ENCODE measurements around the gene OR56A1.
"Not testable (repeated sequence)": the region's sequence is repeated elsewhere in the genome, so short reads cannot be mapped to it uniquely, and the experiment has no call there.

OR56A1 gene, protein sequence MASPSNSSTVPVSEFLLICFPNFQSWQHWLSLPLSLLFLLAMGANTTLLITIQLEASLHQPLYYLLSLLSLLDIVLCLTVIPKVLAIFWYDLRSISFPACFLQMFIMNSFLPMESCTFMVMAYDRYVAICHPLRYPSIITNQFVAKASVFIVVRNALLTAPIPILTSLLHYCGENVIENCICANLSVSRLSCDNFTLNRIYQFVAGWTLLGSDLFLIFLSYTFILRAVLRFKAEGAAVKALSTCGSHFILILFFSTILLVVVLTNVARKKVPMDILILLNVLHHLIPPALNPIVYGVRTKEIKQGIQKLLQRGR

GRCh38 chr11:6030708-6031405 is at the start of gene OR56A1:
TSS of gene OR56A1 (minus strand) at chr11:6030758. CDS start at chr11:6027692, 3,066 bp downstream.
- no peak for DNase-seq (ENCODE audit: low read depth in 1 of 2, low spot score in 1 of 2)

DNA sequence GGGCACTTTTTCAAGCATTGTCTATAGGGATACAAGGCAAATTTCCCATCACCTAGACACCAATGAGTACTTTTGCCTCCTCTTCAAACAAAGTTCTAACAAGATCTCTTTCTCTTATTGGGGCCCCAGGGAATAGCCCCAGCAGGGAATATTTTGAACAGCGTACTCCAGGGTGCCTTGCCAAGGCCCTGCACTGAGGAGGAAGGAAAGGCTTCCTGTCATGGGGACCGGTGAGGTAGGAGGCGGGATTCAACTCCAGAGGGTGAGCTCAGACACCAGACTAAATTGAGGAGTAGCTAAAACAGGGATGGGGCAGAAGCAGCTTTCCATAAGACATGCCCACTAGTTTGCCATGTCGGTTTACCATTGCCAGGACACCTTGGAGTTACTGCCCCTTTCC is 48.9 kb upstream of the OR56A1 start:
- DNase-seq (ENCODE audit: low read depth in 1 of 2, low spot score in 1 of 2) = no peak

GRCh38 chr11:6077723-6078122 is 47.2 kb upstream of the OR56A1 start:
- DNase-seq (ENCODE audit: low read depth in 1 of 2, low spot score in 1 of 2) = no peak

DNA sequence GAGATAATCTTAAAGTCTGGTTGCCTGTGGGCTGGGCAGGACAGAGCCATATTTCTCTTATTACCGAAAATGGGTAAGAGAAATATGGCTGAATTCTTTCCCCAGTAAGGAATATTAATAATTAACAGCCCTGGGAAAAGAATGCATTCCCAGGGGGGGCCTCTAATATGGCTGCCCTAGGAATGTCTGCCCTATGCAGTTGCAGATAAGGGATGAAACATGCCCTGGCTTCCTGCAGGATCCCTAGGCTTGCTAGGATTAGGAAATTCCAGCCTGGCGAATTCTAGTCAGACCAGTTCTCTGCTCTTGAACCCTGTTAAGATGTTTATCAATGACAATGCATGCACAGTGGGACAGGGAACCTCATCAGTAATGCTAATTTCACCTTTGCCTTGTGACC is 45.9 kb upstream of the OR56A1 start:
- not testable (repeated sequence) for DNase-seq (ENCODE audit: low read depth in 1 of 2, low spot score in 1 of 2)

GRCh38 chr11:6067502-6067901 is 36.9 kb upstream of the OR56A1 start:
- no peak for DNase-seq (ENCODE audit: low read depth in 1 of 2, low spot score in 1 of 2)

GRCh38 chr11:6062691-6063358 is 32.3 kb upstream of the OR56A1 start:
- no peak for DNase-seq (ENCODE audit: low read depth in 1 of 2, low spot score in 1 of 2)

DNA sequence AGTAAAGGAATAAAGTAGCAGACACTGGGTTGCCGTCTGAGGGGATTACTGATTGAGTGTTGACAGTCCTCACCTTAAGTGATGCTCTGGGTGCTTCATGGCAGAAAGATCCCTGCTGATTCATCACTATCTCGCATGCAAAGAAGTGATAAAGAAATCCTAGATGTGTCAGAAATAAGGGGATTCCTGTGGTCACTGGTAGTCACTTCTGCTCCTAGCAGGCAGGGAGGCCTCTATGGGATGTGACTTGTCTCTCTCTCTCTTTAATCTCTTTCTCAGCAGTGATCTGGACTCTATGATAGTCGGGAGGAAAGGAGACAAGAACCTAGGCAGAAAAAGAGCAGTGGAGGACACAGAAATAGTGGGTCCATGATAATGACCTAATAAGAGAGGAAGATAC is 30.9 kb upstream of the OR56A1 start:
- no peak for DNase-seq (ENCODE audit: low read depth in 1 of 2, low spot score in 1 of 2)

GRCh38 chr11:6057452-6057851 is 26.9 kb upstream of the OR56A1 start:
- DNase-seq (ENCODE audit: low read depth in 1 of 2, low spot score in 1 of 2) = no peak

DNA sequence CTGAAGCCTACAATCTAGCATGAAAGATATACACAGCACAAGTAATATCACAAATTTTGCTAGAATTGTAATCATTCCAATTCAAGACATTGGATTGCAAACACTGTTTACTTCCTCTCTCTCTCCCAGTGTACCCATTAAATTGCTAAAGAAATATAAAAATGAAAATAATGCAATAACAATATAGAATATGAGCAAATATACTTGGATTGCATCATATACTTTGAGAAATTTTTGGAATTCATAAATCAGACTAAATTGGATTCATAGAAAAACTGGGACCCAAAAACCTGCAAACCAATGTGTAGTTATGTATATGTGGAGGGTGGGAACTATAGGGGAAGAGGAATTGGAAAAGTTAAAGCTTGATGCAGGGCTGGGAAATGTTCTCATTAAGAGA is 25.0 kb upstream of the OR56A1 start:
- no peak for DNase-seq (ENCODE audit: low read depth in 1 of 2, low spot score in 1 of 2)

DNA sequence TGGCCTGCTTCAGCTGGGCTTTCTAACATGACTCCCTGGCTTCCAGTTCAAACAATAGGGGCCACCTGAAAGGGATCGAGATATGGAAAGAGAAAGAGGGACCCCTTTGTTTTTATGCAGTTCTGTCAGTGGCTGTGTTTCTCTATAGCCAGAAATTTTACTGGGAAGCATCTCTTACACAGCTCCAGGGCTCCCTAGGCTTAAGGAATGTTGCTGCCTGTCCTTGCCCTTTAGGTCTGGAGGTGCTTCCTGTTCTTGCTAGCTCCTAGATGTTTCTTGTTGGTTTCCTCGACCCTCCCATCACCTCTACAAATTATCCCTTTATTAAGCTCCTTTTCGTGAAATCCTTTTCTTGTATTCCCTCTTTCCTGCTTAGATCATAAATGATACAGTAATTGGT is 21.8 kb upstream of the OR56A1 start:
- DNase-seq (ENCODE audit: low read depth in 1 of 2, low spot score in 1 of 2) = no peak

- no peak for DNase-seq (ENCODE audit: low read depth in 1 of 2, low spot score in 1 of 2)
Measured at GRCh38 chr11:6040874-6041273, 10.3 kb upstream of the OR56A1 start.

- DNase-seq (ENCODE audit: low read depth in 1 of 2, low spot score in 1 of 2) = no peak
Measured at GRCh38 chr11:6027501-6027900, 3.1 kb downstream of the OR56A1 start.

DNA sequence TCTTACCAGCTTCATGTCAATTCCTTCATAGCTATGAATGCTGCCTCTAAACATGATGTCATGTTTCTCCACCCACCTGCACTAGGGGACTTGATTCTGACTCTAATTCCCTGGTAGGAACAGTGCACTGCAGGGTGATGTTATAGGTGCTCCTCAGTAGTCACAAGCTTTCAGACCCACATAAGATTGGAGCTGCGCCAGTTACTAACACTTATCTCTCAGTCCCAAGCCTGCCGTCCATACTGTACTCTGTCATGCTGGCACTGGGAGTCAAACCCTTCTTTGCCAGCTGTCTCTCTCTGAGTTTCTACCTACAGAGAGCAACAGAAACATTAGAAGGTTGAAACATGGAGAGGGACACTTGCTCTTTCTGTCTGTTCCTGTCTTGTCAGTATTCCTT is 5.5 kb downstream of the OR56A1 start:
- no peak for DNase-seq (ENCODE audit: low read depth in 1 of 2, low spot score in 1 of 2)

DNA sequence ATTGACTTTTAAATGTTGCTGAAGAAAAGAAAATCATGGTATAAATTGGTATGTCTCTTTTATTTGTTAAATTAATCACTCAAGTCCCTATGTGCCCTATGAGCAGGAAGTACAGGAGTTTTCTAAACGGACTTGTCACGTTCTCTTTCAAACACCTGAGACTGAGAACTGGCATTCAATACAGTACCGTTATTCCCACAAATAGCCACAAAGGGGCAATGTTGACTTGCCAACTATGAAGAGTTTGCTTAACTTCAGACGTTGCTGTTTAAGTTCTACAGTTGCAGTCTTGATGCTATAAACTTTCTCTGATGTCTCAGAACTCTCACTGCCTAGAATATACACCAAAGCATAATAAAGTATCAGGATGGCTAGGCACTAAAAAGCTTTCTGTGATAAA is 7.6 kb downstream of the OR56A1 start:
- no peak for DNase-seq (ENCODE audit: low read depth in 1 of 2, low spot score in 1 of 2)

GRCh38 chr11:6013042-6013441 is 17.5 kb downstream of the OR56A1 start:
- no peak for DNase-seq (ENCODE audit: low read depth in 1 of 2, low spot score in 1 of 2)

DNA sequence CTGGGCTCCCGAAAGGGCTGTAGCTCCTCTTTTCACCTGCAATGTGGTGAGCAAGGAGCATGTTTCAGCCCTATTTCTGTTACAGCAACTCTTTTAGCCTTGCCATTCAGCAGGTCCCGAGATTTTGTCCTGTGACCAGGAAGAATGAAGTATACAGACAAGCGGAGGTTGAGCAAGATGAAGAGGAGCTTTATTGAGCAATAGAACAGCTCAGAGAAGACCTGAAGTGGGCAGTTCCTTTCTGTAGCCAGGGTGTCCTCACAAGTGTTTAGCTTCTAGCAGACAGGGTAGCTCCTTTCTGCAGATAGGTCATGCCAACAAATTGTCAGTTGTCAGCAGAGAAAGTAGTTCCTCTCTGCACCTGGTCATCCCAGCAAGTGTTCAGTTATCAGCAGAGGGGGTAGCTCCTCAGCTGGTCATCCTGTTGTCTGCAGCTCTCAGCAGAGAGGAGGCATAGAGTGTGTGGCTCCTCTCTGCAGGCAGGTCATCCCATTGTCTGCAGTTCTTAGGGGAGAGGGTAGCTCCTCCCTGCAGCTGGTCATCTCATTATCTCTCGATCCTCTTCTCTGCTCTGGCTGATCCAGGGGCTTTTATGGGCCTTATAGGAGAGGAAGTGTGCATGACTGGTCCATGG is 18.4 kb downstream of the OR56A1 start:
- DNase-seq (ENCODE audit: low read depth in 1 of 2, low spot score in 1 of 2) = no peak

- no peak for DNase-seq (ENCODE audit: low read depth in 1 of 2, low spot score in 1 of 2)
Measured at GRCh38 chr11:6006846-6007245, 23.7 kb downstream of the OR56A1 start, which contains the start of gene OR56A4. TSS of gene OR56A4 (minus strand) at chr11:6006946. CDS start at chr11:6002992, 3,954 bp downstream.

- DNase-seq (ENCODE audit: low read depth in 1 of 2, low spot score in 1 of 2) = no peak
Measured at GRCh38 chr11:6006395-6006794, 24.2 kb downstream of the OR56A1 start.

DNA sequence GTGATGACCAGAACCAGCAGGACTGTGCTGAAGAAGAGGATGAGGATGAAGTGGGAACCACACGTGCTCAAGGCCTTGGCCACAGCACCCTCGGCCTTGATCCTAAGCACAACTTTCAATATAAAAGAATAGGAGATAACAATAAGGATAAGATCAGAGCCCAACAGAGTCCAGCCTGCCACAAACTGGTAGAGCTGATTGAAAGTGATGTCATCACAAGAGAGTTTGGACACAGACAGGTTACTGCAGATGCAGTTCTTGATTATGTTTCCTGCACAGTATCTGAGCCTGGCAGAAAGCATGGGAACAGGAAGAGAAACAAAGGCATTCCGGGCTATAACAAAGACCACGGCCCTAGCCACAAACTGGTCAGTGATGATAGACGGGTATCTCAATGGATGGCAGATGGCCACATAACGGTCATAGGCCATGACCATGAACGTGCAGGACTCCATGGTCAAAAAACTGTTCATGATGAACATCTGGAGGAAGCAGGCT is 28.3 kb downstream of the OR56A1 start:
- no peak for DNase-seq (ENCODE audit: low read depth in 1 of 2, low spot score in 1 of 2)

DNA sequence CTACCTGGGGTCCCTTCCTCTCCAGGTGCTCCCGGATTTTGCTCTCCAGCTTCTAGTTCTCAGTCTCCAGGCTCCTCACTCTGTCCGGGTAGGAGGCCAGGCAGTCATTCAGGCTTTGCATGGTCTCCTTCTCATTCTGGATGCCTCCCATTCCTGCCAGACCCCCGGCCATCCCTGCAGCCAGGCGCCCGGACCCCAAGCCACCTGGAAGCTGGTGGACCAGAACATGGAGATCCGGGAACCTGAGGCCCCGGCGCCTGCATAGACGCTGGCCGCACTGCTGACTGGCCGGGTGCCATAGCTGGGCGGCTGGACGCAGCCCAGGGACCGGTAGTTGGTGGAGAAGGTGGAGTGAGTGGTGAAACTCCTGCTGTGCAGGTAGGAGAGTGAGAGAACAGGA is 35.8 kb downstream of the OR56A1 start:
- DNase-seq (ENCODE audit: low read depth in 1 of 2, low spot score in 1 of 2) = no peak

DNA sequence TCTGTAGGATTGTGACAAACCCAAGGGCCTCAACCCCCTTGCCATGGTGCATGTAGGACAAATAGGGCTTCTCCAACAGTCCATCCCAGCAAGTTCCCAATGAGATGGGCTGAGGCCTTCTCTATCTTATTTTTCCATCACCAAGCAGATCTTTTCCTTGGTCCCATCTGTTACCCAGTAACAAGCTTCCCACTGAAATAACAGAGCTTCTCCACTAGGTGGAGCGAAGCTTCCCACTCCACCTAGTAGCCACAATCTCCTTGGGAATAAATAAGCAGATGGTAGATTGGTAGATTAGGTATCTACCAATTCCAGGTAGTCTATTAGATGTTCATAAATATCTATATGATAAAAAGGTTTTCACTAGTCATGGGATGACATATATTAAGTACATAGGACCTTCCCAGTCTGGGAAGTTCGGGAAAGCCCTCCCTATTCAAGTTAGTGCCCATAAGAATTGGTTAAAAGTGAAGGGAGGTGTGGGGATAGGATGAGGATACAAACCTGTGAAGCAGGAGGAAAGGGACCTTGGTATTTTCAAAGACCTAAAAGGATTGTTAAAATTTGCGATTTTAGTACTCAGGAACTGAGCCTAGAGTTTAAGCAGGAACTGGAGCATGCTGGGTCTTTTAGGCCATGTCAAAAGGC is 37.8 kb downstream of the OR56A1 start:
- DNase-seq (ENCODE audit: low read depth in 1 of 2, low spot score in 1 of 2) = no peak

Data from activated T-helper 1 cell treated with anti-CD3 and anti-CD28 coated beads, Interleukin-2, amount 50 U/mL, for 16 hours (primary cell).